Measurements from ENCODE around the gene ACOT12. TPM values are rescaled to one million over a fixed set of nuclear protein-coding genes. Genes with fewer than 3 reads are reported as not detected.

ACOT12 gene
- total and polyA plus RNA-seq, 2 experiments from 2014 or later = 0.15 TPM; not detected in 1

DNA sequence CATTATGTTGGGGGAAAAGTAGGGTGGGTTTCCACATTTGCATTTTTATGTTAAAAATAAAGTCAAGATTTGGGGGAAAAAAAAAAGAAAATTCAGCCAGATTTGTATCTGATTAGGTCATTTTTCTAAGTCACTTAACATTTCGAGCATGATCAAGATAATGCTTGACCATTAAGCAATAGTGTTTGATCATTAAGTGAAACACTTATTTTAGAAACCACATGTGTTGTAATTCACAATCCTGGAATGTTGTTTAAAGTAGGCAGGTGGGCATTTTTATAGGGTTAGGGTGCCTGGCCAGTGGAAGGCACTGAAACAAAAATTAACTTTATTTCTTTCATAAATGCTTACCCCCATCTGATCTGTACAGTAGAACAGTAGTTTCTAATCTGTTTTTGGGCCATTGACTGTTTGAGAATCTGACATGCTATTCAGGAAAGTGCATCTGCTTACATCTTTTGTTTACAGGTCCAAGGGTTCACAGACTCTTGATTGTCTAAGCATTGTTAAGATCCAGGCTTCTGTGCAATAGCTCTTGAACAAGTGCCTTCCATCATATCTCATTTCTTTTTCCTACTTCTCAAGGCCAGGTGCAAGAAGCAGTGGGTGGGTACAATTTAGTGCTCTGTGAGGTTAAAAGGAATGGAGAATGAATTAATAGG, 83.4 kb downstream of the ACOT12 start:
- H3K9me2 ChIP-seq (ENCODE audit: insufficient read depth) = no peaks in the 10 kb centered on the region
- no peaks in the 10 kb centered on the region; the same call in 1 of the 2 replicates for H4K20me1 ChIP-seq (replicated peaks; ENCODE audit: insufficient read depth)
- no peak overlapping the region for H3K27ac Mint-ChIP-seq
- no peak overlapping the region for H3K4me3 Mint-ChIP-seq
- no peak overlapping the region for H2AFZ ChIP-seq
- no peaks in the 10 kb centered on the region for H3K4me1 ChIP-seq (ENCODE audit: insufficient read depth)
- no peaks in the 10 kb centered on the region for H3K27me3 ChIP-seq (ENCODE audit: insufficient read depth)
- no peaks in the 10 kb centered on the region for H3K79me2 ChIP-seq (replicated peaks; ENCODE audit: insufficient read depth)
- DNase-seq (ENCODE audit: low spot score) (no peak), ATAC-seq (no peak)
- H3K27ac ChIP-seq (ENCODE audit: low read depth) = no peak overlapping the region
- H3K36me3 Mint-ChIP-seq (ENCODE audit: low read depth) = peaks cover 9% of the 10 kb centered on the region; the same call in 1 of the 3 replicates
- H3K4me2 ChIP-seq = no peak overlapping the region
- no peak for TF ChIP-seq NANOG (IDR thresholded peaks at IDR 0.05; ENCODE audit: borderline replicate concordance)
- TF ChIP-seq, protein P1, sequence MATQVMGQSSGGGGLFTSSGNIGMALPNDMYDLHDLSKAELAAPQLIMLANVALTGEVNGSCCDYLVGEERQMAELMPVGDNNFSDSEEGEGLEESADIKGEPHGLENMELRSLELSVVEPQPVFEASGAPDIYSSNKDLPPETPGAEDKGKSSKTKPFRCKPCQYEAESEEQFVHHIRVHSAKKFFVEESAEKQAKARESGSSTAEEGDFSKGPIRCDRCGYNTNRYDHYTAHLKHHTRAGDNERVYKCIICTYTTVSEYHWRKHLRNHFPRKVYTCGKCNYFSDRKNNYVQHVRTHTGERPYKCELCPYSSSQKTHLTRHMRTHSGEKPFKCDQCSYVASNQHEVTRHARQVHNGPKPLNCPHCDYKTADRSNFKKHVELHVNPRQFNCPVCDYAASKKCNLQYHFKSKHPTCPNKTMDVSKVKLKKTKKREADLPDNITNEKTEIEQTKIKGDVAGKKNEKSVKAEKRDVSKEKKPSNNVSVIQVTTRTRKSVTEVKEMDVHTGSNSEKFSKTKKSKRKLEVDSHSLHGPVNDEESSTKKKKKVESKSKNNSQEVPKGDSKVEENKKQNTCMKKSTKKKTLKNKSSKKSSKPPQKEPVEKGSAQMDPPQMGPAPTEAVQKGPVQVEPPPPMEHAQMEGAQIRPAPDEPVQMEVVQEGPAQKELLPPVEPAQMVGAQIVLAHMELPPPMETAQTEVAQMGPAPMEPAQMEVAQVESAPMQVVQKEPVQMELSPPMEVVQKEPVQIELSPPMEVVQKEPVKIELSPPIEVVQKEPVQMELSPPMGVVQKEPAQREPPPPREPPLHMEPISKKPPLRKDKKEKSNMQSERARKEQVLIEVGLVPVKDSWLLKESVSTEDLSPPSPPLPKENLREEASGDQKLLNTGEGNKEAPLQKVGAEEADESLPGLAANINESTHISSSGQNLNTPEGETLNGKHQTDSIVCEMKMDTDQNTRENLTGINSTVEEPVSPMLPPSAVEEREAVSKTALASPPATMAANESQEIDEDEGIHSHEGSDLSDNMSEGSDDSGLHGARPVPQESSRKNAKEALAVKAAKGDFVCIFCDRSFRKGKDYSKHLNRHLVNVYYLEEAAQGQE (IDR thresholded peaks at IDR 0.05; ENCODE audit: unreplicated experiment) = no peak
- TF ChIP-seq, protein P2, sequence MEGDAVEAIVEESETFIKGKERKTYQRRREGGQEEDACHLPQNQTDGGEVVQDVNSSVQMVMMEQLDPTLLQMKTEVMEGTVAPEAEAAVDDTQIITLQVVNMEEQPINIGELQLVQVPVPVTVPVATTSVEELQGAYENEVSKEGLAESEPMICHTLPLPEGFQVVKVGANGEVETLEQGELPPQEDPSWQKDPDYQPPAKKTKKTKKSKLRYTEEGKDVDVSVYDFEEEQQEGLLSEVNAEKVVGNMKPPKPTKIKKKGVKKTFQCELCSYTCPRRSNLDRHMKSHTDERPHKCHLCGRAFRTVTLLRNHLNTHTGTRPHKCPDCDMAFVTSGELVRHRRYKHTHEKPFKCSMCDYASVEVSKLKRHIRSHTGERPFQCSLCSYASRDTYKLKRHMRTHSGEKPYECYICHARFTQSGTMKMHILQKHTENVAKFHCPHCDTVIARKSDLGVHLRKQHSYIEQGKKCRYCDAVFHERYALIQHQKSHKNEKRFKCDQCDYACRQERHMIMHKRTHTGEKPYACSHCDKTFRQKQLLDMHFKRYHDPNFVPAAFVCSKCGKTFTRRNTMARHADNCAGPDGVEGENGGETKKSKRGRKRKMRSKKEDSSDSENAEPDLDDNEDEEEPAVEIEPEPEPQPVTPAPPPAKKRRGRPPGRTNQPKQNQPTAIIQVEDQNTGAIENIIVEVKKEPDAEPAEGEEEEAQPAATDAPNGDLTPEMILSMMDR (conservative IDR thresholded peaks at IDR 0.05; ENCODE audit: low read depth in 2 of 2) = no peak
- no peaks in the 10 kb centered on the region for H3K27me3 Mint-ChIP-seq (ENCODE audit: insufficient read depth, low read depth, poor library complexity)
- H3K4me3 ChIP-seq = no peak overlapping the region
- H3K4me1 Mint-ChIP-seq = peaks cover 8% of the 10 kb centered on the region
- no peaks in the 10 kb centered on the region for H3F3A ChIP-seq (replicated peaks; ENCODE audit: low read depth)
- H3K9me3 Mint-ChIP-seq = no peaks in the 10 kb centered on the region
- H3K36me3 ChIP-seq (ENCODE audit: insufficient read depth) = 0 out of 2 replicates have a peak, but pooled peaks cover 13% of the 10 kb centered on the region

DNA sequence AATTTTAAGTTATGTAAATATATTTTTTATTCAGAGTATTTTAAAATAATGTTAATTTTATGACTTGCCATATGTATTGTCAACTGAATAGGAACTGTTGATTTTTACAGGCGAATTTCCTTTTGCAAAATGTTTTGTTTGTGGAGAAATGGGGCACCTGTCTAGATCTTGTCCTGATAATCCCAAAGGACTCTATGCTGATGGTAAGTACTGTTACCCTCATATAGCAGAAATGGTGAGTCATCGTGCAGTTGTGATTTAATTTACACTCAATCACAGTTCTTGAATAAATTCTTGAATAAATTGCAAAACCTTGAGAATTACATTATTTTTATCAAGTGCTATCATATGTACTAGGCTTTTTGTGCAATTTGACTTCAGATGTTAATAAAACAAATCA, 85.1 kb downstream of the ACOT12 start:
- H2AFZ ChIP-seq = no peak overlapping the region
- H3K27ac Mint-ChIP-seq = no peak overlapping the region
- no peak overlapping the region for H3K4me2 ChIP-seq
- H3K9me2 ChIP-seq (ENCODE audit: insufficient read depth) = no peaks in the 10 kb centered on the region
- H3K4me1 ChIP-seq (ENCODE audit: insufficient read depth) = no peaks in the 10 kb centered on the region
- ATAC-seq (no peak), DNase-seq (ENCODE audit: low spot score) (no peak)
- peaks cover 7% of the 10 kb centered on the region for H3K79me2 ChIP-seq (replicated peaks; ENCODE audit: insufficient read depth)
- no peaks in the 10 kb centered on the region for H3K27me3 ChIP-seq (ENCODE audit: insufficient read depth)
- H3K4me1 Mint-ChIP-seq = no peaks in the 10 kb centered on the region
- no peaks in the 10 kb centered on the region for H3K9me3 Mint-ChIP-seq
- H3K4me3 ChIP-seq = no peak overlapping the region
- 0 out of 2 replicates have a peak, but pooled peaks cover 13% of the 10 kb centered on the region for H3K36me3 ChIP-seq (ENCODE audit: insufficient read depth)
- H4K20me1 ChIP-seq (replicated peaks; ENCODE audit: insufficient read depth) = no peaks in the 10 kb centered on the region; the same call in 1 of the 2 replicates
- H3F3A ChIP-seq (replicated peaks; ENCODE audit: low read depth) = no peaks in the 10 kb centered on the region
- H3K27ac ChIP-seq (ENCODE audit: low read depth) = no peak overlapping the region
- no peak overlapping the region for H3K4me3 Mint-ChIP-seq
- H3K36me3 Mint-ChIP-seq (ENCODE audit: low read depth) = peaks cover 9% of the 10 kb centered on the region; the same call in 1 of the 3 replicates
- H3K27me3 Mint-ChIP-seq (ENCODE audit: insufficient read depth, low read depth, poor library complexity) = no peaks in the 10 kb centered on the region
- TF ChIP-seq EZH2 (IDR thresholded peaks at IDR 0.05; ENCODE audit: low read depth, unreplicated experiment) (no peak), CREB1 (CRISPR knock-in tag; IDR thresholded peaks at IDR 0.05; ENCODE audit: low read depth) (no peak), STAT1 (IDR thresholded peaks at IDR 0.05; ENCODE audit: unreplicated experiment) (no peak), POLR2AphosphoS5 (IDR thresholded peaks at IDR 0.05; ENCODE audit: low read depth) (no peak), ZNF114 (CRISPR knock-in tag; IDR thresholded peaks at IDR 0.05) (no peak), NANOG (IDR thresholded peaks at IDR 0.05; ENCODE audit: borderline replicate concordance) (no peak), EZH2phosphoT487 (IDR thresholded peaks at IDR 0.05; ENCODE audit: unreplicated experiment) (no peak)
- TF ChIP-seq, protein P3, sequence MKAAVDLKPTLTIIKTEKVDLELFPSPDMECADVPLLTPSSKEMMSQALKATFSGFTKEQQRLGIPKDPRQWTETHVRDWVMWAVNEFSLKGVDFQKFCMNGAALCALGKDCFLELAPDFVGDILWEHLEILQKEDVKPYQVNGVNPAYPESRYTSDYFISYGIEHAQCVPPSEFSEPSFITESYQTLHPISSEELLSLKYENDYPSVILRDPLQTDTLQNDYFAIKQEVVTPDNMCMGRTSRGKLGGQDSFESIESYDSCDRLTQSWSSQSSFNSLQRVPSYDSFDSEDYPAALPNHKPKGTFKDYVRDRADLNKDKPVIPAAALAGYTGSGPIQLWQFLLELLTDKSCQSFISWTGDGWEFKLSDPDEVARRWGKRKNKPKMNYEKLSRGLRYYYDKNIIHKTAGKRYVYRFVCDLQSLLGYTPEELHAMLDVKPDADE (IDR thresholded peaks at IDR 0.05) = no peak
- TF ChIP-seq, protein P2 (conservative IDR thresholded peaks at IDR 0.05; ENCODE audit: low read depth in 2 of 2) = no peak
- TF ChIP-seq, protein P1 (IDR thresholded peaks at IDR 0.05; ENCODE audit: unreplicated experiment) = no peak

All from GM23338 (cell line).